ENCODE data around the gene SAP30BP.

The SAP30BP gene

GRCh38 chr17:75632863-75633485 is 34.2 kb upstream of the SAP30BP start, which contains the start of gene SMIM5:
Gene SMIM5, plus strand, starts transcription at chr17:75633434. Its CDS starts 6,768 bp downstream, at chr17:75640202.
- TF ChIP-seq RARB (CRISPR knock-in tag; IDR thresholded peaks at IDR 0.05) (no peak), SNAI2 (CRISPR knock-in tag; IDR thresholded peaks at IDR 0.05) (no peak), ISL1 (CRISPR knock-in tag; IDR thresholded peaks at IDR 0.05) (no peak), PATZ1 (CRISPR knock-in tag; IDR thresholded peaks at IDR 0.05; ENCODE audit: borderline replicate concordance) (no peak), CSRNP3 (CRISPR knock-in tag; IDR thresholded peaks at IDR 0.05) (no peak), CSDC2 (CRISPR knock-in tag; IDR thresholded peaks at IDR 0.05) (no peak), ZC3H10 (CRISPR knock-in tag; IDR thresholded peaks at IDR 0.05) (no peak)
- ATAC-seq: peak; percentile 92

DNA sequence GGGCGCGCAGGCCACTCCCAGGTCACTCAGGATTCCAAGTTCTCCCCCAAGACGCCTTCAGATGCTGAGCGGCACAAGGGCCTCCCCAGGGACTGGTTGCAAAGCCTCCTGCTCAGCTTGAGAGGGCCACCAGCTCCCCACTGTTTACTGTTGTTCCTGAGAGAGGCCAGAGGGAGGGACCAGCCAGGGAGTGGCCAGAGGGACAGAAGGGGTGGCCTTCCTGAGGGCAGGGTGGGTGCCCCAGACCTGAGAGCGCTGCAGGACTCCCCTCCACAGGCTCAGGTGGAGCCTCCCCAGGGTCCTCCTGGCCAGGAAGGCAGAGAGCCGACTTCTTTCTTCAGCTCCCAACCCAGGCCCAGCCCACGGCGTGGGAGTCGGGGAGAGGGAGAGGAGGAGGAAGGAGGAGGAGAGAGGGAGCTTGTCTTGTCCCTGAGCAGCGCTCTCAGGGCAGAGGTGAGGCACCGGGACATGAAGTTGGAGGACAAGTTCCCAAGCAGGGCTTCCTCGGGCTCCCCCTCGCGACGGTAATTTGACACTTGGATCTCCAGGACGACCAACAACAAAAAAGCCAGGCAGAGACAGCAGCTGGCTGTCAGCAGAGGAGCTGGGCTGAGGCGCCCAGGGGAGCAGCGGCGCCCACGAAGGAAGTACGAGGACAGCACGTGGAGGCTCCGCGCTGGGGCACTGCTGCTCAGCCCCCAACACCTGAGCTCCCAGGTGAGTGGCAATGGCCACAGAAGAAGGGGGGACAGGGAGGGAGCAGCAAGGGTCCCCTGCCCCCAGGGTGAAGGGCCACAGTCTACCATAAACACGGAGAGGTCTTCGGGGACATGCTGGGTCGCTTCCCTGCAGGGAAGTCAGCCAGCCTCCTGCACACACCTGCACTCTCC is 33.4 kb upstream of the SAP30BP start:
- TF ChIP-seq, protein P1, sequence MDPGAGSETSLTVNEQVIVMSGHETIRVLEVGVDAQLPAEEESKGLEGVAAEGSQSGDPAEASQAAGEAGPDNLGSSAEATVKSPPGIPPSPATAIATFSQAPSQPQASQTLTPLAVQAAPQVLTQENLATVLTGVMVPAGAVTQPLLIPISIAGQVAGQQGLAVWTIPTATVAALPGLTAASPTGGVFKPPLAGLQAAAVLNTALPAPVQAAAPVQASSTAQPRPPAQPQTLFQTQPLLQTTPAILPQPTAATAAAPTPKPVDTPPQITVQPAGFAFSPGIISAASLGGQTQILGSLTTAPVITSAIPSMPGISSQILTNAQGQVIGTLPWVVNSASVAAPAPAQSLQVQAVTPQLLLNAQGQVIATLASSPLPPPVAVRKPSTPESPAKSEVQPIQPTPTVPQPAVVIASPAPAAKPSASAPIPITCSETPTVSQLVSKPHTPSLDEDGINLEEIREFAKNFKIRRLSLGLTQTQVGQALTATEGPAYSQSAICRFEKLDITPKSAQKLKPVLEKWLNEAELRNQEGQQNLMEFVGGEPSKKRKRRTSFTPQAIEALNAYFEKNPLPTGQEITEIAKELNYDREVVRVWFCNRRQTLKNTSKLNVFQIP (CRISPR knock-in tag; IDR thresholded peaks at IDR 0.05; ENCODE audit: borderline replicate concordance, low read depth): no peak
- no peak for TF ChIP-seq CSRNP3 (CRISPR knock-in tag; IDR thresholded peaks at IDR 0.05)
- no peak for TF ChIP-seq OSR1 (CRISPR knock-in tag; IDR thresholded peaks at IDR 0.05)
- no peak for TF ChIP-seq PATZ1 (CRISPR knock-in tag; IDR thresholded peaks at IDR 0.05; ENCODE audit: borderline replicate concordance)
- no peak for TF ChIP-seq CREB5 (CRISPR knock-in tag; IDR thresholded peaks at IDR 0.05; ENCODE audit: low read depth)
- no peak for TF ChIP-seq RARB (CRISPR knock-in tag; IDR thresholded peaks at IDR 0.05)
- no peak for TF ChIP-seq TOX (CRISPR knock-in tag; IDR thresholded peaks at IDR 0.05; ENCODE audit: borderline replicate concordance)
- TF ChIP-seq ZC3H10 (CRISPR knock-in tag; IDR thresholded peaks at IDR 0.05): no peak
- no peak for TF ChIP-seq CSDC2 (CRISPR knock-in tag; IDR thresholded peaks at IDR 0.05)
- no peak for TF ChIP-seq SNAI2 (CRISPR knock-in tag; IDR thresholded peaks at IDR 0.05)
- TF ChIP-seq ZNF70 (CRISPR knock-in tag; IDR thresholded peaks at IDR 0.05): no peak
- no peak for TF ChIP-seq TCF4 (CRISPR knock-in tag; IDR thresholded peaks at IDR 0.05; ENCODE audit: borderline replicate concordance)

GRCh38 chr17:75634376-75634740 is 32.8 kb upstream of the SAP30BP start:
- TF ChIP-seq ZFP30 (CRISPR knock-in tag; IDR thresholded peaks at IDR 0.05) (no peak), OSR1 (CRISPR knock-in tag; IDR thresholded peaks at IDR 0.05) (no peak), ISL1 (CRISPR knock-in tag; IDR thresholded peaks at IDR 0.05) (no peak), TOX (CRISPR knock-in tag; IDR thresholded peaks at IDR 0.05; ENCODE audit: borderline replicate concordance) (no peak), PPARA (CRISPR knock-in tag; IDR thresholded peaks at IDR 0.05; ENCODE audit: borderline replicate concordance) (no peak), CREB5 (CRISPR knock-in tag; IDR thresholded peaks at IDR 0.05; ENCODE audit: low read depth) (no peak), ZNF565 (CRISPR knock-in tag; conservative IDR thresholded peaks at IDR 0.05; ENCODE audit: low read depth) (no peak), RARB (CRISPR knock-in tag; IDR thresholded peaks at IDR 0.05) (no peak), SNAI2 (CRISPR knock-in tag; IDR thresholded peaks at IDR 0.05) (no peak), ARNTL (CRISPR knock-in tag; IDR thresholded peaks at IDR 0.05; ENCODE audit: borderline replicate concordance, low read depth) (no peak), ZFP3 (CRISPR knock-in tag; IDR thresholded peaks at IDR 0.05) (no peak)
- no peak for ATAC-seq

More for the DNA sequence above, 33.4 kb upstream of the SAP30BP start:
- peak; percentile 90 for ATAC-seq
